Neural progenitor cell (in vitro differentiated cells): ENCODE data around the gene ADAMTSL1. TPM values are rescaled to one million over a fixed set of nuclear protein-coding genes. Genes with fewer than 3 reads are reported as not detected.

Experiments used
- DNase-seq: peaks from one replicate; pipeline ENCODE4 v3.0.0-alpha.2; 2016; ENCODE audit warnings: low spot score
- H2AFZ ChIP-seq: fragments of 200-600 bp; sonication (generic); replicated peaks from 2 replicates; pipeline ENCODE4 v1.6.1; 2016; ENCODE audit warnings: antibody characterized with exemption
- H3F3A ChIP-seq: fragments of 200-600 bp; sonication (generic); 2 replicates; pipeline ENCODE4 v1.6.1; 2016; ENCODE audit warnings: antibody characterized with exemption, low read depth
- H3K27ac ChIP-seq: fragments of 200-600 bp; sonication (generic); 2 replicates; pipeline ENCODE4 v1.5.1; 2016; ENCODE audit warnings: mild to moderate bottlenecking
- H3K27me3 ChIP-seq: fragments of 200-600 bp; sonication (generic); 2 replicates; pipeline ENCODE4 v1.6.1; 2016; ENCODE audit warnings: mild to moderate bottlenecking, moderate library complexity
- H3K36me3 ChIP-seq: fragments of 200-600 bp; sonication (generic); 2 replicates; pipeline ENCODE4 v1.5.1; 2016
- H3K4me1 ChIP-seq: fragments of 200-600 bp; sonication (generic); 2 replicates; pipeline ENCODE4 v1.6.1; 2016; ENCODE audit warnings: mixed run types
- H3K4me2 ChIP-seq: fragments of 200-600 bp; sonication (generic); 2 replicates; pipeline ENCODE4 v1.6.1; 2016
- H3K4me3 ChIP-seq: fragments of 200-600 bp; sonication (generic); 2 replicates; pipeline ENCODE4 v1.5.1; 2016
- H3K79me2 ChIP-seq: fragments of 200-600 bp; sonication (generic); 2 replicates; pipeline ENCODE4 v1.6.1; 2016; ENCODE audit warnings: low read depth
- H3K9ac ChIP-seq: fragments of 200-600 bp; sonication (generic); 2 replicates; pipeline ENCODE4 v1.6.1; 2016
- H3K9me3 ChIP-seq: fragments of 200-600 bp; sonication (generic); 2 replicates; pipeline ENCODE4 v1.5.1; 2016; ENCODE audit warnings: low read depth
- H4K20me1 ChIP-seq: fragments of 200-600 bp; sonication (generic); 2 replicates; pipeline ENCODE4 v1.6.1; 2016; ENCODE audit warnings: low read depth
- H3K27ac Mint-ChIP-seq: 3 replicates; pipeline ENCODE4 v1.8.0; 2021; ENCODE audit warnings: mixed read lengths
- H3K27me3 Mint-ChIP-seq: 2 replicates; pipeline ENCODE4 v1.8.0; 2022; ENCODE audit warnings: low read depth, mild to moderate bottlenecking, inconsistent platforms, moderate library complexity, mixed read lengths; ENCODE audit not compliant: insufficient read depth
- H3K36me3 Mint-ChIP-seq: 3 replicates; pipeline ENCODE4 v1.8.0; 2021; ENCODE audit warnings: mixed read lengths
- H3K4me1 Mint-ChIP-seq: 3 replicates; pipeline ENCODE4 v1.8.0; 2021; ENCODE audit warnings: mixed read lengths
- H3K4me3 Mint-ChIP-seq: 3 replicates; pipeline ENCODE4 v1.8.0; 2021; ENCODE audit warnings: mild to moderate bottlenecking, moderate library complexity, mixed read lengths
- H3K9me3 Mint-ChIP-seq: 3 replicates; pipeline ENCODE4 v1.8.0; 2020; ENCODE audit warnings: mixed read lengths
- CTCF ChIP-seq: fragments of 200-600 bp; sonication (generic); IDR thresholded peaks from 2 replicates; pipeline ENCODE4 v1.5.1; 2017; ENCODE audit warnings: antibody characterized with exemption, mild to moderate bottlenecking
- EZH2 ChIP-seq: fragments of 200-600 bp; sonication (generic); IDR thresholded peaks from 2 replicates; pipeline ENCODE4 v1.6.1; 2017; ENCODE audit warnings: antibody characterized with exemption, mild to moderate bottlenecking, moderate library complexity
- EZH2phosphoT487 ChIP-seq: fragments of 200-600 bp; sonication (generic); IDR thresholded peaks from 2 replicates; pipeline ENCODE4 v1.6.1; 2017; ENCODE audit warnings: antibody characterized with exemption
- total RNA-seq: library from RNA; depleted of rRNA; stranded (reverse); fragments of >200 nt; gene quantifications from 2 replicates; pipeline ENCODE4 v1.2.3, GENCODE V29; 2015; ENCODE audit warnings: low replicate concordance

The ADAMTSL1 gene
- total RNA-seq, 1 donor from 2014 or later: 0.73 TPM

DNA sequence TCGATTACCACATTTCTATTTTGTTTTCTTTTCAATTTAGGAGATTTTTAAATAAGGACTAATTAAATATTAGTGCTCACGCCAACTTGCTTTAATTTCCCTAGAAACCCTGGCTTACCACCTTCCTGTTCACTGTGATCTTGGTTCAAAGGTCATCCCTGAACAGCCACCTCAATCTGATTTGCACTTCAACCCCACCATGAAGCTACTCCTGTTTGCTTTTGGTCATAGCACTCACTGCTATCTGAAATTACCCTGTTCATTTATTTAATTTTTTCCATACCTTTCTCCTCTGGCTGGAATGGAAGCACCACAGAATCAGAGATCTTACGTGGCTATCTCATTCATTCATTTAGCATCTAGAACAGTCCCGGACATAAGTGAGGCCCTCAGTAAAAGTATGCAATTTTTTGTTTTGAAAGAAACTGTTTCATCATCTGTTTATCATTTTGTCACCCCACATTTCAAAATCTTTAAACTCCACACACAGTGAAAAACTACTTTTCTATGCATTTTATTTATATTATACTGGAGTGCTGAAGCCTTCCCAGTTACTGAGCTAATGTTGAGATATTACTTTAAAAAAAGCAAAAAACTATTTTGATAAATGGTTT is 17.2 kb upstream of the ADAMTSL1 start:
- Histone ChIP-seq H3K4me3 (no peak overlapping the region), H3K4me2 (no peak overlapping the region), H3K36me3 (no peaks in the 10 kb centered on the region), H3K4me1 (no peaks in the 10 kb centered on the region), H3K27ac (no peak overlapping the region), H3K9ac (no peak overlapping the region), H3F3A (no peaks in the 10 kb centered on the region), H4K20me1 (no peaks in the 10 kb centered on the region), H2AFZ (no peak overlapping the region), H3K27me3 (no peaks in the 10 kb centered on the region), H3K79me2 (no peaks in the 10 kb centered on the region), H3K9me3 (no peaks in the 10 kb centered on the region)
- Mint-ChIP-seq H3K9me3 (no peaks in the 10 kb centered on the region), H3K4me1 (no peaks in the 10 kb centered on the region), H3K27me3 (no peaks in the 10 kb centered on the region), H3K27ac (no peak overlapping the region), H3K4me3 (no peak overlapping the region), H3K36me3 (no peaks in the 10 kb centered on the region)
- DNase-seq: no peak
- no peak for TF ChIP-seq EZH2

DNA sequence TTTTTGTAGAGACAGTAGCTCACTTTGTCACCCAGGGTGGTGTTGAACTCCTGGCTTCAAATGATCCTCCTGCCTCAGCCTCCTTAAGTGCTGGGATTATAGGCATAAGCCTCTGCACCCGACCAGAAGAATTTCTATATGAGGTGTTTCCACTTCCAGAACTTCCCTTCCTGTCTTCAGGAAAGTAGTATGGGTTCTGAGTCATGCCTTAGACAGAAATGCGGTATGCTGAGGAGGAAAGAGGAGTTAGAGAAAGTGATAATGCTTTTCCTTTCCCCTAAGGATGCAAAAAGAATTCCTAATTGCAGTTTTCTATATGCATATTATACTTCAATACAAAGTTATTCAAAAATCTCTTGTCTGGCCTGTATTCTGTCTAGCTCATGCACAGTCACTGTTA is 16.4 kb upstream of the ADAMTSL1 start:
- Histone ChIP-seq H3K36me3 (no peaks in the 10 kb centered on the region), H3K4me1 (no peaks in the 10 kb centered on the region), H3K27me3 (no peaks in the 10 kb centered on the region), H3K9me3 (no peaks in the 10 kb centered on the region), H3K79me2 (no peaks in the 10 kb centered on the region), H3K9ac (no peak overlapping the region), H2AFZ (no peak overlapping the region), H3K4me3 (no peak overlapping the region), H4K20me1 (no peaks in the 10 kb centered on the region), H3F3A (no peaks in the 10 kb centered on the region), H3K4me2 (no peak overlapping the region), H3K27ac (no peak overlapping the region)
- Mint-ChIP-seq H3K4me1 (no peaks in the 10 kb centered on the region), H3K9me3 (no peaks in the 10 kb centered on the region), H3K36me3 (no peaks in the 10 kb centered on the region), H3K4me3 (no peak overlapping the region), H3K27ac (no peak overlapping the region), H3K27me3 (no peaks in the 10 kb centered on the region)
- DNase-seq: no peak
- no peak for TF ChIP-seq EZH2
- TF ChIP-seq EZH2phosphoT487: no peak
- no peak for TF ChIP-seq CTCF

DNA sequence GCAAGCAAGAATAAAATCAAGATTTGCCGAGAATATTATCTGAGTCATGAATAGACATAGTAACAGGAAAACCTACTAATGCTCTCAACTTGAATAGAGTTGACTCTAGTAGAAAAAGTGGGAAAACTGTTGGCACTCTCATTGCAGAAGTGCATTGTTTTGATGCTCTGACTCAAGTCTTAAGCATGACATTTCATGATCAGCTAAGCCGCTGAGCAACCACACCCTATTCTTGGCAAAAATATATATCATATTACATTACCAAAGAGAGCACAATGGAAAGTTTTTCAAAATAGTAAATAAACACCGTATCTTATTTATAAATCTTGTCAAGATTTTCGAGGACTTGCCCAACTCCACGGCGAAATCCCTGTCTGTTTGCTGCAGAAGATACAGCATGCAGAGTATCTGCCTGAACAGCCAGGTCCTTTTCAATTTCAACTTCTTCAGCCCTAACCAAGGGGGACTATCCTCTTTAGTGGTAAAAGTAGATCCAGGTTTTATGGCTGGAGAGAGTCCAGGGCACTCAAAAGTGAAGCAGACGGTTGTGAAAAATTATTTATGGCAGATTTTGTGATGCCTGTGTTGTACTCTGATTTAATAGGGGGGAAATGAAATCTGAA is 13.9 kb upstream of the ADAMTSL1 start:
- no peaks in the 10 kb centered on the region for H3F3A ChIP-seq
- H3K4me1 ChIP-seq: no peaks in the 10 kb centered on the region
- Mint-ChIP-seq H3K9me3 (no peaks in the 10 kb centered on the region), H3K36me3 (no peaks in the 10 kb centered on the region), H3K27ac (no peak overlapping the region), H3K27me3 (no peaks in the 10 kb centered on the region), H3K4me3 (no peak overlapping the region), H3K4me1 (no peaks in the 10 kb centered on the region)
- no peaks in the 10 kb centered on the region for H3K79me2 ChIP-seq
- TF ChIP-seq EZH2: no peak
- no peak overlapping the region for H2AFZ ChIP-seq
- no peak overlapping the region for H3K27ac ChIP-seq
- no peak for DNase-seq
- no peak overlapping the region for H3K9ac ChIP-seq
- H3K4me3 ChIP-seq: no peak overlapping the region
- no peak overlapping the region for H3K4me2 ChIP-seq
- no peaks in the 10 kb centered on the region for H3K27me3 ChIP-seq
- no peaks in the 10 kb centered on the region for H3K36me3 ChIP-seq
- H3K9me3 ChIP-seq: no peaks in the 10 kb centered on the region
- no peaks in the 10 kb centered on the region for H4K20me1 ChIP-seq

DNA sequence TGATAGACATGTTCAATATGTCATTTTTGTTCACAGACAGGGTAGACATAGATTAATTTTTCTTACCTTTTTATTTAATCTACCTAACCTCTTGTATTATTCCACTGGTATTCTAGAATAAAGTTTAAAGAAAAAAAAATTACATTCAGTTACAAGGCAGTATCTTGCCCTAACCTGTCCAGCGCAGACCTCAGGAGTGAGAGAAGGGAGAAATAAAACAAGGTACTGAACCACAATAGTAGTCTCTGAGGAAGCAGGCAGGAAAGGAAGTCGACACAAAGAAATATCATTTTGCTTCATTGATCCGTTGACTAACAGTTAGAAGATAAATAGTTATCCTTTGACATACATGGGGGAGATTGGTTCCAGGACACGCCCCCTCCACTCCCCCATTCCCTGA is 12.5 kb upstream of the ADAMTSL1 start:
- no peaks in the 10 kb centered on the region for H3K27me3 ChIP-seq
- no peak overlapping the region for H3K9ac ChIP-seq
- H3K4me2 ChIP-seq: no peak overlapping the region
- H3K4me3 ChIP-seq: no peak overlapping the region
- DNase-seq: no peak
- H3K79me2 ChIP-seq: no peaks in the 10 kb centered on the region
- no peaks in the 10 kb centered on the region for H3K36me3 Mint-ChIP-seq
- H3K9me3 ChIP-seq: no peaks in the 10 kb centered on the region
- H3K9me3 Mint-ChIP-seq: no peaks in the 10 kb centered on the region
- no peak overlapping the region for H2AFZ ChIP-seq
- H3K27ac Mint-ChIP-seq: no peak overlapping the region
- no peaks in the 10 kb centered on the region for H3K4me1 ChIP-seq
- H3K36me3 ChIP-seq: no peaks in the 10 kb centered on the region
- no peak overlapping the region for H3K27ac ChIP-seq
- no peaks in the 10 kb centered on the region for H3K4me1 Mint-ChIP-seq
- no peaks in the 10 kb centered on the region for H3F3A ChIP-seq
- H3K27me3 Mint-ChIP-seq: no peaks in the 10 kb centered on the region
- TF ChIP-seq EZH2phosphoT487 (no peak), EZH2 (no peak), CTCF (no peak)
- H4K20me1 ChIP-seq: no peaks in the 10 kb centered on the region
- no peak overlapping the region for H3K4me3 Mint-ChIP-seq
